Astrocyte (in vitro differentiated cells and primary cell): ENCODE results near the gene NPLOC4. TPM values are rescaled to one million over a fixed set of nuclear protein-coding genes. Genes with fewer than 3 reads are reported as not detected.

Source experiments
- DNase-seq: peaks from one replicate; pipeline ENCODE4 v3.0.0-alpha.2; 2010; ENCODE audit warnings: low read depth
- FAIRE-seq: peaks from 2 replicates; lab custom pipeline; 2011; peaks lifted over from hg19 to GRCh38; lab: Jason Lieb, UNC
- H2AFZ ChIP-seq: 2 replicates; pipeline ENCODE4 v1.6.0; 2012; ENCODE audit warnings: low read depth, low read length, inconsistent platforms
- H3K27ac ChIP-seq: 2 replicates; pipeline ENCODE4 v1.5.1; 2011; ENCODE audit warnings: low read depth, low read length, inconsistent platforms
- H3K27me3 ChIP-seq: 2 replicates; pipeline ENCODE4 v1.6.0; 2011; ENCODE audit warnings: low read length, inconsistent platforms; ENCODE audit not compliant: insufficient read depth
- H3K36me3 ChIP-seq: 2 replicates; pipeline ENCODE4 v1.5.1; 2011; ENCODE audit warnings: low read length, inconsistent platforms; ENCODE audit not compliant: insufficient read depth
- H3K4me1 ChIP-seq: 2 replicates; pipeline ENCODE4 v1.5.1; 2011; ENCODE audit warnings: low read length, inconsistent platforms; ENCODE audit not compliant: insufficient read depth
- H3K4me2 ChIP-seq: 2 replicates; pipeline ENCODE4 v1.6.0; 2012; ENCODE audit warnings: low read length, inconsistent platforms
- H3K4me3 ChIP-seq: 2 replicates; pipeline ENCODE4 v1.5.1; 2011; ENCODE audit warnings: low read depth, mild to moderate bottlenecking, low read length, inconsistent platforms; ENCODE audit not compliant: insufficient read depth
- H3K79me2 ChIP-seq: 2 replicates; pipeline ENCODE4 v1.6.0; 2012; ENCODE audit warnings: mild to moderate bottlenecking, low read length, inconsistent platforms; ENCODE audit not compliant: insufficient read depth
- H3K9ac ChIP-seq: 2 replicates; pipeline ENCODE4 v1.6.0; 2012; ENCODE audit warnings: mild to moderate bottlenecking, low read length, inconsistent platforms
- H3K9me3 ChIP-seq: 2 replicates; pipeline ENCODE4 v1.5.1; 2012; ENCODE audit warnings: low read depth, mild to moderate bottlenecking, low read length, inconsistent platforms; ENCODE audit not compliant: insufficient read depth
- H4K20me1 ChIP-seq: 2 replicates; pipeline ENCODE4 v1.6.0; 2012; ENCODE audit warnings: low read length, inconsistent platforms; ENCODE audit not compliant: insufficient read depth
- H3K27ac Mint-ChIP-seq: one replicate; pipeline ENCODE4 v1.8.0; 2021; ENCODE audit warnings: mild to moderate bottlenecking, mixed read lengths; ENCODE audit not compliant: unreplicated experiment
- H3K27me3 Mint-ChIP-seq: one replicate; pipeline ENCODE4 v1.8.0; 2021; ENCODE audit warnings: low read depth, mixed read lengths; ENCODE audit not compliant: unreplicated experiment
- H3K36me3 Mint-ChIP-seq: one replicate; pipeline ENCODE4 v1.8.0; 2021; ENCODE audit warnings: low read depth, mixed read lengths; ENCODE audit not compliant: unreplicated experiment
- H3K4me1 Mint-ChIP-seq: one replicate; pipeline ENCODE4 v1.8.0; 2021; ENCODE audit warnings: low read depth, mixed read lengths; ENCODE audit not compliant: unreplicated experiment
- H3K4me3 Mint-ChIP-seq: one replicate; pipeline ENCODE4 v1.8.0; 2021; ENCODE audit warnings: mild to moderate bottlenecking, moderate library complexity, mixed read lengths; ENCODE audit not compliant: unreplicated experiment
- H3K9me3 Mint-ChIP-seq: one replicate; pipeline ENCODE4 v1.8.0; 2021; ENCODE audit warnings: mild to moderate bottlenecking, mixed read lengths; ENCODE audit not compliant: unreplicated experiment
- CTCF ChIP-seq: IDR thresholded peaks from 2 replicates; pipeline ENCODE4 v1.5.1; 2011; ENCODE audit warnings: low read depth, mild to moderate bottlenecking, inconsistent platforms, low read length, moderate library complexity; ENCODE audit not compliant: insufficient read depth
- EZH2 ChIP-seq: IDR thresholded peaks from 2 replicates; pipeline ENCODE4 v1.6.1; 2012; ENCODE audit warnings: mild to moderate bottlenecking, low read length, inconsistent platforms; ENCODE audit not compliant: insufficient read depth
- total RNA-seq: library from RNA; stranded (reverse); gene quantifications from 2 replicates; pipeline ENCODE4 v1.2.1, GENCODE V29; 2021

The NPLOC4 gene
- total RNA-seq, 1 donor from 2014 or later, result 125 TPM

- H3K4me2 ChIP-seq, result peak overlapping the region; percentile 98
- Mint-ChIP-seq H3K4me3 (peak overlapping the region; percentile 95), H3K27ac (peak overlapping the region; percentile 95), H3K36me3 (peaks cover 40% of the 10 kb centered on the region), H3K27me3 (no peaks in the 10 kb centered on the region), H3K9me3 (no peaks in the 10 kb centered on the region), H3K4me1 (peaks cover 2% of the 10 kb centered on the region)
- H3K27me3 ChIP-seq, result no peaks in the 10 kb centered on the region
- peaks cover 52% of the 10 kb centered on the region for H4K20me1 ChIP-seq
- H2AFZ ChIP-seq, result no peak overlapping the region
- FAIRE-seq, result no peak
- no peak for TF ChIP-seq EZH2
- no peak for TF ChIP-seq CTCF
- no peaks in the 10 kb centered on the region for H3K9me3 ChIP-seq
- H3K27ac ChIP-seq, result peak overlapping the region; percentile 0
- H3K4me3 ChIP-seq, result peak overlapping the region; percentile 98
- DNase-seq, result no peak
- H3K36me3 ChIP-seq, result peaks cover 31% of the 10 kb centered on the region
- H3K79me2 ChIP-seq, result peaks cover 61% of the 10 kb centered on the region
- peaks cover 13% of the 10 kb centered on the region for H3K4me1 ChIP-seq
- peak overlapping the region; percentile 88 for H3K9ac ChIP-seq
Observed at GRCh38 chr17:81509972-81510784, 126.7 kb downstream of the NPLOC4 start.

GRCh38 chr17:81509207-81509971 lies 127.5 kb downstream of the NPLOC4 start:
- Mint-ChIP-seq H3K27me3 (no peaks in the 10 kb centered on the region), H3K4me3 (peak overlapping the region; percentile 95), H3K27ac (peak overlapping the region; percentile 95), H3K36me3 (peaks cover 40% of the 10 kb centered on the region), H3K9me3 (no peaks in the 10 kb centered on the region), H3K4me1 (peaks cover 2% of the 10 kb centered on the region)
- Histone ChIP-seq H3K9me3 (no peaks in the 10 kb centered on the region), H2AFZ (no peak overlapping the region), H3K4me1 (peaks cover 13% of the 10 kb centered on the region), H3K27ac (peak overlapping the region; percentile 0), H3K4me3 (peak overlapping the region; percentile 98), H3K27me3 (no peaks in the 10 kb centered on the region), H4K20me1 (peaks cover 52% of the 10 kb centered on the region), H3K79me2 (peaks cover 57% of the 10 kb centered on the region), H3K9ac (peak overlapping the region; percentile 88), H3K4me2 (peak overlapping the region; percentile 98), H3K36me3 (peaks cover 31% of the 10 kb centered on the region)
- FAIRE-seq (no peak), DNase-seq (no peak)
- TF ChIP-seq CTCF (no peak), EZH2 (no peak)
